ENCODE measurements around the gene PRKAA1. TPM values are rescaled to one million over a fixed set of nuclear protein-coding genes. Genes with fewer than 3 reads are reported as not detected.

PRKAA1 gene
- total RNA-seq, 1 experiment from 2014 or later = 84.5 TPM

DNA sequence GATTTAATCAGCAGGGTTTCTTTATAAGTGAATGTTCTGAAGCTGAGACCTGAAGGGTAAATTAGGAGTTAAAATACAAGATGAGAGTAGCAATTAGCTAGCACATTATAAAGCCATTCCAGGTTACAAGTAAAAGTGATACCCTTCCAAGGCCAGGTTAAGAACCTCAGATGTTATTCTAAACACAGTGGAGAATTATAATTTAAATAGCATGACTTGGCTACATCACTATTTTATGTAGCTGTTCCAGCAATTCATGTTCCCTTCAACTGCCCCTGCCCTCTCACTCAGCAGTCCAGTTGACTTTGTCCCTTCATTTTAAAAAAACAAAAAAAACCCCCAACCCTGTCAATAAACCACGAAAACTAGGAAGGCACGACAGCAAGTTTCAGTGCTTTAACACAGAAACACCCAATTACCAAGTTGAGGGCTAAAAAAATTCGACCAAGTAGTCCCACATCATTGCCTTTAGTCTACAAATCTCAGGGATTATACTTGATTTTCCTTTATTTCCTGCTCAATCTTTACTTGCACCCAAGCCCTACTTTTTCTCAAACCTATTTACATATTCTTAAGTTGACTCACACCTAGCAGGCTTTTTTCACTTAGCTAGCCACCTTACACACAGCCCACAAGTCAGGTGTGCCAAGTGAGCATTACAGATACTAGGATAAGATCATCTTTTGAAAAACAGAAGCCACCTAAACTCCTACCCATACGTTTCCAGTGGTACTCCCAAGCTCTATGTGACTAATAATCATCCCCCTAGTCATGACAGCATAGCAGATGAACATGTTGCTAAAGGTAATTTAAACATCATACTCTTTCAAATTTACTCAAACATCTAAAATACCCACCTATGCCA lies 33.4 kb upstream of the PRKAA1 start:
- no peak overlapping the region for H3K27ac ChIP-seq (ENCODE audit: low read length)
- H3K4me1 ChIP-seq (ENCODE audit: insufficient read depth, low read length) = peaks cover 28% of the 10 kb centered on the region
- no peak for ATAC-seq
- no TSS peak for BruUV-seq (replicated peaks)
- CTCF ChIA-PET = interaction anchor here (0.6 kb wide), 1 partner anchor 34 kb away, joined by 7 read pairs; the partner anchor contains the start of gene PRKAA1
- H3K9ac ChIP-seq (ENCODE audit: low read length) = no peak overlapping the region
- peak overlapping the region; percentile 89; the same call in 1 of the 2 replicates for H3K4me2 ChIP-seq (ENCODE audit: low read length)
- H3K9me2 ChIP-seq (replicated peaks; ENCODE audit: low read length) = no peaks in the 10 kb centered on the region
- H3K4me3 ChIP-seq (ENCODE audit: low read length) = peak overlapping the region; percentile 87; the same call in 1 of the 2 replicates
- H3K9me3 ChIP-seq (ENCODE audit: low read length) = no peaks in the 10 kb centered on the region
- no peaks in the 10 kb centered on the region for H3K27me3 ChIP-seq (ENCODE audit: low read length)
- H4K20me1 ChIP-seq (ENCODE audit: low read length) = peaks cover 75% of the 10 kb centered on the region
- TF ChIP-seq EZH2phosphoT487 (IDR thresholded peaks at IDR 0.05; ENCODE audit: borderline replicate concordance, low read length) = no peak
- no peak for TF ChIP-seq EZH2 (IDR thresholded peaks at IDR 0.05; ENCODE audit: low read length, unreplicated experiment)
- TF ChIP-seq, protein P1, sequence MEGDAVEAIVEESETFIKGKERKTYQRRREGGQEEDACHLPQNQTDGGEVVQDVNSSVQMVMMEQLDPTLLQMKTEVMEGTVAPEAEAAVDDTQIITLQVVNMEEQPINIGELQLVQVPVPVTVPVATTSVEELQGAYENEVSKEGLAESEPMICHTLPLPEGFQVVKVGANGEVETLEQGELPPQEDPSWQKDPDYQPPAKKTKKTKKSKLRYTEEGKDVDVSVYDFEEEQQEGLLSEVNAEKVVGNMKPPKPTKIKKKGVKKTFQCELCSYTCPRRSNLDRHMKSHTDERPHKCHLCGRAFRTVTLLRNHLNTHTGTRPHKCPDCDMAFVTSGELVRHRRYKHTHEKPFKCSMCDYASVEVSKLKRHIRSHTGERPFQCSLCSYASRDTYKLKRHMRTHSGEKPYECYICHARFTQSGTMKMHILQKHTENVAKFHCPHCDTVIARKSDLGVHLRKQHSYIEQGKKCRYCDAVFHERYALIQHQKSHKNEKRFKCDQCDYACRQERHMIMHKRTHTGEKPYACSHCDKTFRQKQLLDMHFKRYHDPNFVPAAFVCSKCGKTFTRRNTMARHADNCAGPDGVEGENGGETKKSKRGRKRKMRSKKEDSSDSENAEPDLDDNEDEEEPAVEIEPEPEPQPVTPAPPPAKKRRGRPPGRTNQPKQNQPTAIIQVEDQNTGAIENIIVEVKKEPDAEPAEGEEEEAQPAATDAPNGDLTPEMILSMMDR (conservative IDR thresholded peaks at IDR 0.05; ENCODE audit: low read depth, low read length) = no peak
- H2AFZ ChIP-seq (ENCODE audit: low read length) = no peak overlapping the region
- intact Hi-C loops (cut with micrococcal nuclease) = no loop called here
- peaks cover 79% of the 10 kb centered on the region for H3K36me3 ChIP-seq (ENCODE audit: low read depth, low read length)
- H3F3A ChIP-seq (ENCODE audit: low read length, unreplicated experiment) = peaks cover 31% of the 10 kb centered on the region
- peaks cover 46% of the 10 kb centered on the region for H3K79me2 ChIP-seq (ENCODE audit: low read length)
- no peak for DNase-seq
- POLR2A ChIA-PET (ENCODE audit: unreplicated experiment) = interaction anchor here (0.6 to 0.8 kb wide), 2 partner anchors 25 to 386 kb away, joined by 4 to 5 read pairs; no protein-coding TSS in a partner anchor

DNA sequence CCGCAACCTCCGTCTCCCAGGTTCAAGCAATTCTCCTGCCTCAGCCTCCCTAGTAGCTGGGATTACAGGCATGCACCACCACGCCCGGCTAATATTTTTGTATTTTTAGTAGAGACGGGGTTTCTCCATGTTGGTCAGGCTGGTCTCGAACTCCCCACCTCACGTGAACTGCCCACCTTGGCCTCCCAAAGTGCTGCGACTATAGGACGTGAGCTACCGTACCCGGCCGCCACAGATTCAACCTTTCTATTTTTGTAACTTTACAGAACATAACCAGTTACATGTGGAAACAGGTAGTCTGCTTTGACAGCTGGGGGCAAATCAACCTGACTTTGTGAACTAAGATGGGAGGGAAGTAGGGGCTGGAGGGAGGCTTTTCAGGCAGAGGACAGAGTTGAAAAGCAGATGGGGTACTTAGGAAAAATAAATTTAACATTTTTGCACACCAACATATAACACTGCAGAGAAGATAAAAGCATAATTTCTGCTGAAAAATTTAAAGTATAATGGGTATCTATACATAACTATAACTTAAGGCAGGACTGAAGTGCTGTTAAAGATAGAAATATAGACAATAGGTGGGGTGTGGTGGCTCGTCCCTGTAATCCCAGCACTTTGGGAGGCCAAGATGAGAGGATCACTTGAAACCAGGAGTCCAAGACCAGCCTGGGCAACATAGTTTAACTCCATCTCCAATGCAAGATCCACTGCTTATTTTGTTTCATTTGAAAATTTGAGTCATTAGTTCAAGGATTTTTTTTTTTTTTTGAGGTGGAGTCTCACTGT lies 31.8 kb upstream of the PRKAA1 start:
- Histone ChIP-seq H3K27me3 (ENCODE audit: low read length) (no peaks in the 10 kb centered on the region), H4K20me1 (ENCODE audit: low read length) (peaks cover 78% of the 10 kb centered on the region), H3K36me3 (ENCODE audit: low read depth, low read length) (peaks cover 82% of the 10 kb centered on the region), H3K9me2 (replicated peaks; ENCODE audit: low read length) (no peaks in the 10 kb centered on the region), H3K4me3 (ENCODE audit: low read length) (no peak overlapping the region), H3F3A (ENCODE audit: low read length, unreplicated experiment) (peaks cover 39% of the 10 kb centered on the region), H3K27ac (ENCODE audit: low read length) (no peak overlapping the region), H3K9ac (ENCODE audit: low read length) (no peak overlapping the region), H3K4me1 (ENCODE audit: insufficient read depth, low read length) (peaks cover 21% of the 10 kb centered on the region), H3K79me2 (ENCODE audit: low read length) (peaks cover 44% of the 10 kb centered on the region), H3K9me3 (ENCODE audit: low read length) (no peaks in the 10 kb centered on the region), H2AFZ (ENCODE audit: low read length) (no peak overlapping the region), H3K4me2 (ENCODE audit: low read length) (no peak overlapping the region)
- CTCF ChIA-PET = no interaction called here
- ATAC-seq = no peak
- no TSS peak for BruUV-seq (replicated peaks)
- no peak for DNase-seq
- intact Hi-C loops (cut with micrococcal nuclease) = no loop called here
- TF ChIP-seq, protein P1 (conservative IDR thresholded peaks at IDR 0.05; ENCODE audit: low read depth, low read length) = no peak
- no peak for TF ChIP-seq EZH2phosphoT487 (IDR thresholded peaks at IDR 0.05; ENCODE audit: borderline replicate concordance, low read length)
- POLR2A ChIA-PET (ENCODE audit: unreplicated experiment) = interaction anchor here (0.6 kb wide), 1 partner anchor 204 kb away, joined by 6 read pairs; no protein-coding TSS in a partner anchor

Data from PC-3 (cell line).